Stimulated activated memory B cell treated with anti-CD40 and anti-IgM and Interleukin-4, amounts not matched to agents 10 μg/mL and 1 μg/mL and 100 μg/mL, for 72 hours (primary cell): ENCODE results near the gene UTP15.

Experiments used
- ATAC-seq: fragments of 150-1000 bp; cut with Tn5 transposase; 2 replicates; pipeline ENCODE4 v1.10.0; 2021
- H3K27ac Mint-ChIP-seq: one replicate; pipeline ENCODE4 v1.8.0; 2022; ENCODE audit warnings: mild to moderate bottlenecking, mixed read lengths
- H3K27me3 Mint-ChIP-seq: one replicate; pipeline ENCODE4 v1.8.0; 2022; ENCODE audit warnings: mixed read lengths
- H3K36me3 Mint-ChIP-seq: one replicate; pipeline ENCODE4 v1.8.0; 2022; ENCODE audit warnings: mixed read lengths
- H3K4me1 Mint-ChIP-seq: one replicate; pipeline ENCODE4 v1.8.0; 2022; ENCODE audit warnings: mixed read lengths
- H3K4me3 Mint-ChIP-seq: one replicate; pipeline ENCODE4 v1.8.0; 2022; ENCODE audit warnings: mild to moderate bottlenecking, moderate library complexity, mixed read lengths
- H3K9me3 Mint-ChIP-seq: one replicate; pipeline ENCODE4 v1.8.0; 2022; ENCODE audit warnings: mixed read lengths

UTP15 gene, protein sequence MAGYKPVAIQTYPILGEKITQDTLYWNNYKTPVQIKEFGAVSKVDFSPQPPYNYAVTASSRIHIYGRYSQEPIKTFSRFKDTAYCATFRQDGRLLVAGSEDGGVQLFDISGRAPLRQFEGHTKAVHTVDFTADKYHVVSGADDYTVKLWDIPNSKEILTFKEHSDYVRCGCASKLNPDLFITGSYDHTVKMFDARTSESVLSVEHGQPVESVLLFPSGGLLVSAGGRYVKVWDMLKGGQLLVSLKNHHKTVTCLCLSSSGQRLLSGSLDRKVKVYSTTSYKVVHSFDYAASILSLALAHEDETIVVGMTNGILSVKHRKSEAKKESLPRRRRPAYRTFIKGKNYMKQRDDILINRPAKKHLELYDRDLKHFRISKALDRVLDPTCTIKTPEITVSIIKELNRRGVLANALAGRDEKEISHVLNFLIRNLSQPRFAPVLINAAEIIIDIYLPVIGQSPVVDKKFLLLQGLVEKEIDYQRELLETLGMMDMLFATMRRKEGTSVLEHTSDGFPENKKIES

DNA sequence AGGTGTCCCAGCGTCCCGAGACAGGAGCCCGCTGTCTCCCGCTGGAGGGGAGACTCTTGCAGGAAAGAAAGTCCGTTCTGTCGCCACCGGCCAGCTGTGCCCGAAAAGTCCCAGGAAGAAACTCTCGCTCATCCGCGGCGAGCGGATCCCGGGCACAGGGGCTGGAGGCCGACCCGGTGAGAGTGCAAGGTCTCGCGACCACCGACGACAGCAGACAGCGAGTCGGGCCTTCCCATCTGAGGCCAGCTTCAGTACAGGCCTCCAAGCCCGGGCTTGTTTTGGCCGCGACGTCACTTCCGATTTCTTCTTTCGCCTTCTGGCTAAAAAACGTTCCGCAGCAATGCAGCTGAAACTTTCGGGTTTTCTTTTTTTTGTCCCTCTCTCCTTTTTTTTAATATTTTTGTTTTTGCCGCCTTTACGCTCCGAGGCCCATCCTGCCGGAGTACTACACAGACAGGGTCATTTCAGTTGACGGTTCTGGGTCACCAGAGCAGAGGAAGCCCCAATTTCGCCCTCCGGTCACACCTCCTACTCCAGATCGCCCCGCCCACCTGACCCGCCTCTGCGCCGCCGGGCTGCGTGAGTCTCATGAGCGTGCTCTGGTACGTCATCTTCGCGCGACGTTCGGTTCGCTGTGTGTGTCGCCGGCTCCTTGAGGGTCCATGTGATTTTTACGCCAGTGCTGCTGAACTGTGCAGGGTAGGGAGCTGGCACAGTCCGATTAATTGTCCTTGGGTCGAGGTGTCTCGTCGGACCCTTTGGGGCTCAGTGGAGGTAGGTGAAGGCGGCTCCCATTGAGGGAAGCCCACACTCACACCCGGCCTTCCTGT lies at the start of gene UTP15, which contains the start of gene ANKRA2:
Gene UTP15, plus strand, starts transcription at position 605 of the 830 bp plus-strand sequence. CDS start 1,602 bp downstream, outside the sequence.
Gene ANKRA2, minus strand, starts transcription at position 501 of the 830 bp plus-strand sequence. CDS start 2,758 bp downstream, outside the sequence.
- H3K4me1 Mint-ChIP-seq, result peaks cover 22% of the 10 kb centered on the region
- peak within 1 kb of the TSS; percentile 94 for H3K4me3 Mint-ChIP-seq
- H3K9me3 Mint-ChIP-seq, result no peaks in the 10 kb centered on the region
- H3K27ac Mint-ChIP-seq, result peak within 1 kb of the TSS; percentile 97
- peaks cover 14% of the 10 kb centered on the region for H3K36me3 Mint-ChIP-seq
- ATAC-seq, result peak; percentile 99
- no peaks in the 10 kb centered on the region for H3K27me3 Mint-ChIP-seq

DNA sequence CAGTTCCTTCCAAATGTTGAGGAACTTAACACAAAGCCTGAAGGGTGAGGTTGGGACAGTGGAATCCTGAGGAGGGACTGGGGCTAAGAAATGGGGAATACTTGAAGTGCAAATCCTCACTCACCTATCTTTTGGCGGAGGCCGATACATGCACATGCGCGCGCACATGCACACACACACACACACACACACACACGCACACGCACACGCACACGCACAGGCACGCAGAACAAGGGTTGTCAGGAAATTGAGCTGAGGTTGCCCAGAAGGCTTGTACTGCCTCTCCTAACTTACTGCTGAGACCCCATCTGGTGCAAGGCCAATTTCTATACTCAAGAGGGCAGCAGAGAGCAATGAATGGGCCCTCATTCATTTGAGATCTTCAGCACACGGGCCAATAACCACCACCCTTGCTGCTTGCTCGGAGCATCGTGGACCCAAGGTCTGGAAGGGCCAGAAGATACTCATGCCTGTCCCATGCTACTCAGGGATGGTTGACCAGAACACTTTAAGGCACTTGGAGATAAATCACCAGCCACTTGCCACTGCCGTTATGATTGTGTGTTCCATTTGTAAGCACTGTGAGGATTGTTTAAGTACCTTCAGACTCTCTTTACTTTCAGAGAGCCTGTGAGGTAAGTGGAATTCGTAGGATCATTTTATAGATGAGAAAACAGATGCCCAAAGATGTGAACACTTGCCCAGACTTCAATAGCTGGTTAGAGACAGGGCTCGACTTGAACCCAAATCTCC lies 45.8 kb upstream of the UTP15 start:
- peak; percentile 93 for ATAC-seq
- no peaks in the 10 kb centered on the region for H3K9me3 Mint-ChIP-seq
- no peaks in the 10 kb centered on the region for H3K36me3 Mint-ChIP-seq
- H3K27me3 Mint-ChIP-seq, result no peaks in the 10 kb centered on the region
- peaks cover 10% of the 10 kb centered on the region for H3K4me1 Mint-ChIP-seq
- no peak overlapping the region for H3K27ac Mint-ChIP-seq
- H3K4me3 Mint-ChIP-seq, result no peak overlapping the region

DNA sequence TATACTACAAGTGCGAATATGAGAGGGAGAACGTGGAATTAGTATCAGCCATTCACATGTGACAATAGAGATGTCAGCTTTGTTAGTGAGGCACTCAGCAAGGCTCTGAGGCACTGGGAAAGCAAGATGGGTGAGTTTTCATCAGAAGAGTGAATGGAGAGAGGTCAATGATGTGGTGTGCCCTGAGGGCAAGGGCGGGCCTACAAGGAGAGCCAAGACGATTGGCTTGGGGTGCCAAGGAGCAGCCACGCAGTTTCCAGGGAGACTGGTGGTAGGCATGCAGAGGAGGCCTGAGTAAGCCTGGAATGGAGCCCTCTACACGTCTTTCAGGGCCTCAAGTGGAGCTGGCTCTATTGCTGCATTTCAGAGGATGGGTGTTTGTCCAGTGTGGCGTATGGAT lies 42.6 kb upstream of the UTP15 start:
- H3K27me3 Mint-ChIP-seq, result no peaks in the 10 kb centered on the region
- H3K36me3 Mint-ChIP-seq, result no peaks in the 10 kb centered on the region
- no peak overlapping the region for H3K27ac Mint-ChIP-seq
- H3K4me1 Mint-ChIP-seq, result peaks cover 10% of the 10 kb centered on the region
- no peak for ATAC-seq
- no peak overlapping the region for H3K4me3 Mint-ChIP-seq
- H3K9me3 Mint-ChIP-seq, result no peaks in the 10 kb centered on the region

DNA sequence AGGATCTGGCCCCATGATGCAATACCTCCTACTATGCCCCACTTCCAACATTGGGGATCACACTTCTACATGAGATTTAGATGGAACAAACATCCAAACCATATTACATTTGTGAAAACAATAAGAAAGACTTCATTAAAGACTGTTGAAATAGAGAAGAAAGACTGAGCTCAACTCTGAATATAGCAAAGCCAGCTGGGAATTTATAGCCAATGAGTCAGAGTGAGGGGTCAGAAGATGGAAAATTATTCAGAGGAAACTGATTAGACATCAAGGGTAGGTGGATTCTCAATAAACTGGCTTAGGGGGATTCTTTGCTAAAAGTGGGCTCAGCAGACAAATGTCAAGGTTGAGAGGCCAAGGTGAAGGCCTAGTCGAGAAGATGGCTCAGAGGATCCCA lies 41.7 kb upstream of the UTP15 start:
- Mint-ChIP-seq H3K27ac (no peak overlapping the region), H3K9me3 (no peaks in the 10 kb centered on the region), H3K4me1 (peaks cover 10% of the 10 kb centered on the region), H3K36me3 (no peaks in the 10 kb centered on the region), H3K4me3 (no peak overlapping the region), H3K27me3 (no peaks in the 10 kb centered on the region)
- ATAC-seq, result no peak

DNA sequence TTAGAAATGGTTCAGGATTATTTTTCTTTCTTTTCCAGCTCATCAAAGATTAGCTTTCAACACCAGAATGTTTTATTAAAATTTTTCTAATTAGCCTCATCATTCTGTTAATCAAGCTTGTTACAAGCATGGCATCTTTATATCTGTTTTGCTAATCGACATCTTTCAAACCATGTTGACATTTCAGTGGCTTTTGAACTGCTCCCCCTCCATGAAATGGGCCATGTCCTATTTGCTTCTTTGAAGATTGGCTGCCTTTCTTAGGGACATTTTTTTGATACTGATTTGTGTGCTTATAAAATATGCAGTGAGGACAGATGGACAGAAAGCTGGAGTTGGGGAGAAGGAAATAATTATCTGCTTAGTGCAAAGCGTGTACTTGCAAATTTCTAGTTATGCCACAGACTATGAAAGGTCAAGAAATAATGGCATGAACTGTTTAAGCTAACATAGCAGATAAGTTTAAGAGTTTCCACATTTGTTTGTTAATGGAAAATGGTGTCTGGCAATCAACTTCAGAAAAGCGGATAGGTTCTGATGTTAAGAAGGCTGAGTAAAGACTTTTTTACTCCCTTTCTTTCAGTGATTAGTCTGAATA lies 39.8 kb upstream of the UTP15 start:
- ATAC-seq, result no peak
- H3K36me3 Mint-ChIP-seq, result no peaks in the 10 kb centered on the region
- no peaks in the 10 kb centered on the region for H3K4me1 Mint-ChIP-seq
- no peaks in the 10 kb centered on the region for H3K9me3 Mint-ChIP-seq
- no peak overlapping the region for H3K27ac Mint-ChIP-seq
- no peaks in the 10 kb centered on the region for H3K27me3 Mint-ChIP-seq
- no peak overlapping the region for H3K4me3 Mint-ChIP-seq

DNA sequence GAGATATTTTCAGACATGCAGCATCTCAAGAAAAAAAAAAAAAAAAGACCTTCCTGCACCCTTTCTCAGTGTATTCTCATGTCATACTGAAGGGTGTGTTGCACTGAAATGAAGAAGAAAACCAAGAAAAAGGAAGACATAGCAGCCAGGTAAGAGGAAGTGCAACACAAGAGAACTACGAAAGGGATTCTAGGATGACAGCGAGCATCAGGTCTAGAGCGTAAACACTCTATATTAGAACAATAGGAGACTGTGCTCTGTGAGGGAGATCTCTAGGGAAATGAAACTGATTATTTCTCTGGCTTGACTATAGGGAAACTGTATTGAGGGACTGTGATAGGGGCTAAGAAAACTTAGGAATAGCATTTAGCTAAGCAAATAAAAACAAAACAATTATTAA lies 37.3 kb upstream of the UTP15 start:
- ATAC-seq, result no peak
- Mint-ChIP-seq H3K4me1 (no peaks in the 10 kb centered on the region), H3K36me3 (no peaks in the 10 kb centered on the region), H3K27me3 (peaks cover 11% of the 10 kb centered on the region), H3K27ac (no peak overlapping the region), H3K4me3 (no peak overlapping the region), H3K9me3 (no peaks in the 10 kb centered on the region)

DNA sequence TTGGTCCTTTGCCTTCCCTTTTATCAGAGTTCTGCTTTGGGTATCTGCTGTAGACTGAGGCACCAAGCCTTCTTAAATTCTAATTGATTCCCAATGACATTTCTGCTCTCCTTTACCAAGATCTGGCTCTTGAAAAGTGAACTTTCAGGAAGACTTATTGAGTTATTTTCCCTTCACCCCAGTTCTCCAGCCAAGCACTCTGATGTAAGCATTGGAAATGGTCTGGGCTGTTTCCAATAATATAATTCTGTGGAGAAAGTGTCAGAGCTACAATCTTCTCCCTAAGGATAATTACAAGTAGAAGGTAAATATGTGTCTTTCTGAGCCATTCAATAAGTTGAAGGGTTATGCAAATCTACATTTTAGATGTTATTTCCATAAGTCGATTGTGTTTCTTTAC lies 36.5 kb upstream of the UTP15 start:
- Mint-ChIP-seq H3K27ac (no peak overlapping the region), H3K36me3 (no peaks in the 10 kb centered on the region), H3K27me3 (peaks cover 11% of the 10 kb centered on the region), H3K4me3 (no peak overlapping the region), H3K9me3 (no peaks in the 10 kb centered on the region), H3K4me1 (no peaks in the 10 kb centered on the region)
- ATAC-seq, result no peak

DNA sequence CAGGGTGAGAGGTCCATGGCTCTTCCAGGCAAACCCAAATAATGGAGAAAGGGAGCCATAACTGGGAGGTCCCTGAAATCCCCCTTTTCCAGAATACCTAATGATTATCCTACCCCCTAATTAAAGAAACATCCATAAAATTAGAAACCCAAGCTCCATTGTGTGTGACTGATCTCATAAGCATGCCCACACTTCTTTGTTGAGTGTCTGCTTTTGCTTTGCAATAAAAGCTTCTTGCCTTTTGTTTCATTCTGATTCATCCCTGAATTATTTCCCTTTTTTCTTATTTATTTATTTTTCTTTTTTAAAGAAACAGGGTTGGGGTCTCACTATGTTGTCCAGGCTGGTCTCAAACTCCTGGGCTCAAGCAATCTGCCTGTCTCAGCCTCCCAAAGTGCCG lies 34.2 kb upstream of the UTP15 start:
- Mint-ChIP-seq H3K27me3 (peaks cover 11% of the 10 kb centered on the region), H3K27ac (no peak overlapping the region), H3K4me3 (no peak overlapping the region)

DNA sequence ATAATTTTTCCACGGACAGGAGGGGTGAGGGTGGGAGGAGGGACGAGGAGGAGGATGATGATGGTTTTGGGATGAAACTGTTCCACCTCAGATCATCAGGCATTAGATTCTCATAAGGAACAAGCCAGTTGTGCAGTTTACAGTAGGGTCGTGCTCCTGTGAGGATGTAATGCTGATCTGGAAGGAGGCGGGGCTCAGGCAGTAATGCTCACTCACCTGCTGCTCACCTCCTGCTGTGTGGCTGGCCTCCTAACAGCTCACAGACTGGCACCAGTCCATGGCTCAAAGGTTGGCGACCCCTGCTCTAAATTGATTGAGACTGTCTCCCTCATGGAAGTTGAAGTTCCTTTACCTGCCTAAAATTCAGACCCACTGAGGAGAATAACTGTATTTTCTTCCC lies 33.3 kb upstream of the UTP15 start:
- Mint-ChIP-seq H3K4me3 (no peak overlapping the region), H3K4me1 (no peaks in the 10 kb centered on the region), H3K27me3 (peaks cover 11% of the 10 kb centered on the region), H3K9me3 (no peaks in the 10 kb centered on the region), H3K36me3 (no peaks in the 10 kb centered on the region), H3K27ac (no peak overlapping the region)
- ATAC-seq, result no peak

More for the DNA sequence above, 34.2 kb upstream of the UTP15 start:
- Mint-ChIP-seq H3K9me3 (no peaks in the 10 kb centered on the region), H3K36me3 (no peaks in the 10 kb centered on the region), H3K4me1 (no peaks in the 10 kb centered on the region)
- no peak for ATAC-seq

DNA sequence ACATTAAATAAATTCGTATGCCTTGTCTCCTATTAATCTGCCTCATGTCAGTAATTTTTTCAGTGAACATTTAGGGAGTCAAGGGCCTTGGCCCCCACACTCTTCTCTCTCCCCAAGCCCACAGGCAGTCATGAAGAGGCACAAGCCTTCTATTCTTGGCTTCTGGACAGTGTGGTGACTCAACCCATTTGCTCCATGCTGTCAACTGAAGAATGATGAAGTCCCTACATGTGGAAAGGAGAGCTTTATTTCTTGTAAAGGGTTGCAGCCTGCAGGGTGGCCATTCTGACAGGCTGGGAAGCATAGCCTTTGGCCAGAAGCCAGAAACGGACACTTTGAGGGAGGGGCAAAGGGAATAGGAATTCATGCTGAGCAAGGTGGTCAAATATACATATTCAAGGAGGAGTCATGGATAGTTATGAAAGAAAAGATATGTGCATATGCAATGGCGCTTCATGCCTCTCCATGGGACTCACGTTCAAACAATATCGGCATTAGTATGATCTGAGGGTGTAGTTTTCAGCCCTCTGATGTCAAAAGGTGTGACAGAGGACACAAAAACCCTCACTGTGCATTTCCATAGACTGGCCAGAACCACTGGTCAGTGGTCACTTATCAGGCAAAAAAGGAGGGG lies 31.4 kb upstream of the UTP15 start:
- H3K36me3 Mint-ChIP-seq, result no peaks in the 10 kb centered on the region
- H3K4me3 Mint-ChIP-seq, result no peak overlapping the region
- no peaks in the 10 kb centered on the region for H3K9me3 Mint-ChIP-seq
- H3K27me3 Mint-ChIP-seq, result peaks cover 11% of the 10 kb centered on the region
- H3K27ac Mint-ChIP-seq, result no peak overlapping the region
- no peaks in the 10 kb centered on the region for H3K4me1 Mint-ChIP-seq
- ATAC-seq, result no peak

DNA sequence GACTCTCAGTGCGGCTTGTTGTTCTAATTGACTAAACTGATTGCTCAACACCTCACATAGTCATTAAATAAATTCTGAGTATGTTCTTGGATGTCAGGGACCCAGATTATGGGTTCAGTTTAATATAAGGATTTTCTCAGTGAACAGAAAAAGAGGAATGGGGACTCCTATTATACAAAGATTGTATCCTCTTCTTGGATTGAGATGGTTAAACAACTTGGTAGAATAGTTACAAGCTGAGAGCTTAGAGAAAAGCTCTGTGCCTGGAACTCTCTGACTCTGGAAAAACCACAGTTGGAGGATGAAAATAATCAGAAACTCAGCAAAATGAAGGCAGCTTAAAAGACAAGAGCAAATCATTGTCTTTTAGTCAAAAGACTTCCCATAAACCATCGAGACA lies 30.6 kb upstream of the UTP15 start:
- Mint-ChIP-seq H3K36me3 (no peaks in the 10 kb centered on the region), H3K4me1 (no peaks in the 10 kb centered on the region), H3K4me3 (no peak overlapping the region), H3K27ac (no peak overlapping the region), H3K9me3 (no peaks in the 10 kb centered on the region), H3K27me3 (peaks cover 15% of the 10 kb centered on the region)
- ATAC-seq, result no peak

DNA sequence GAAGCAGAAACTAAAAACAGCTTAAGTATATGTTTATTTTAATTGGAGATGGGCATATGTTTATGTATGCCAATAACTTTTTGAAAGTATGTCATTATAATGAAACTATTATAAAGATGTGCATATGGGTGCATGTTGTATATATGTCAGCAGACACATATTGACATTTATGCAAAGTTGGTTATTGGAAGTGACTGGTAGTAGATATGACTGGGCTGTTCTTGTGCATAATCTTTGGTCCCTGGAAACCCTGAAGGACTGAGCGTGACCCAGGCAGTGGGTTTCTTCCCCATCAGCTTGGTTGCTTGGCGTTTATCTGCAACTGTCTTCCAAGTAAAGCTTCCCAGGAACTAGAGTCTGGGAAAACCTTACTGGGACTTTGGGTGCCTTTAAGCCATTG lies 25.8 kb upstream of the UTP15 start:
- no peaks in the 10 kb centered on the region for H3K4me1 Mint-ChIP-seq
- no peak overlapping the region for H3K27ac Mint-ChIP-seq
- no peak for ATAC-seq
- H3K27me3 Mint-ChIP-seq, result peaks cover 30% of the 10 kb centered on the region
- no peaks in the 10 kb centered on the region for H3K9me3 Mint-ChIP-seq
- no peaks in the 10 kb centered on the region for H3K36me3 Mint-ChIP-seq
- no peak overlapping the region for H3K4me3 Mint-ChIP-seq

DNA sequence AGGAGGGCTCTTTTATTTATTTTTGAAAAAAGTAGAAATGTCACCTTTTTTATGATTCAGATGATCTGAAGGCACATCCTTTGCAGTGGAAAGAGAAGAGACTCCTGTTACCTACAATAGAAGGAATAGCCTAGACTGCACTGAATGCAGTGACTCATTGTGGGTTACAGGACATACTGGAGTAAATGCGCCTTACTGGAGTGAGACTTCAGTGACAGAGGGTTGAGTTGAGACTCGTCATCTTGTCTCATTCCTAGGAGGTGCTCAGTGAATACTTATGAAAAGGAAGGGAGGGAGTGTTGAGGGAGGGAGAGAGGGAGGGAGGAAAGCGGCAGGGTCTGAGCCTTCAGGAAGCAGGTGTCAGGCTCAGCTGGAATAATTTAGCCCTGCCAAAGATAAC lies 25.4 kb upstream of the UTP15 start:
- peaks cover 30% of the 10 kb centered on the region for H3K27me3 Mint-ChIP-seq
- no peak overlapping the region for H3K27ac Mint-ChIP-seq
- H3K4me3 Mint-ChIP-seq, result no peak overlapping the region
- no peaks in the 10 kb centered on the region for H3K4me1 Mint-ChIP-seq
- no peak for ATAC-seq
- no peaks in the 10 kb centered on the region for H3K9me3 Mint-ChIP-seq
- H3K36me3 Mint-ChIP-seq, result no peaks in the 10 kb centered on the region

DNA sequence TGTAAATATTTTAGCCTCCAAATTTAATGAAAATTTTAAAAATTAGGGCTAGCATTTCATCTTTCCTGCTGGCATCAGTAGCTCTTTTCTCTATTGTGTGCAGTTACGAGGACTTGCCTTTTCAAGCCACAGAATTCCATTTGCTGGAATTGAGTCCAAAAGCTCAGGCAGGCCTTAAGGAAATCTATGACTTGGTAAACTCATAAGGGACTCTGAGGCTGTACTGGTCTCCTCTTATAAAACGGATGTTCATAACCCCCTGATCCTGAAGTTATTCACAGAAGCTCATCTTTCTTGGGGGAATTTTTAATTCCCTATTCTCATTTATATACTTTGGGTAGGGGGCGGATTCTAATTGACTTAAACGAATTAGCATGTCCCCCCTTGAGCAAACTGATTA lies 23.5 kb upstream of the UTP15 start:
- H3K36me3 Mint-ChIP-seq, result no peaks in the 10 kb centered on the region
- no peak overlapping the region for H3K27ac Mint-ChIP-seq
- H3K4me3 Mint-ChIP-seq, result no peak overlapping the region
- peaks cover 30% of the 10 kb centered on the region for H3K27me3 Mint-ChIP-seq
- no peak for ATAC-seq
- no peaks in the 10 kb centered on the region for H3K4me1 Mint-ChIP-seq
- H3K9me3 Mint-ChIP-seq, result no peaks in the 10 kb centered on the region
